ENCODE results near the gene HRCT1.
"Not testable (repeated sequence)": the region's sequence is repeated elsewhere in the genome, so short reads cannot be mapped to it uniquely, and the experiment has no call there.

The HRCT1 gene

DNA sequence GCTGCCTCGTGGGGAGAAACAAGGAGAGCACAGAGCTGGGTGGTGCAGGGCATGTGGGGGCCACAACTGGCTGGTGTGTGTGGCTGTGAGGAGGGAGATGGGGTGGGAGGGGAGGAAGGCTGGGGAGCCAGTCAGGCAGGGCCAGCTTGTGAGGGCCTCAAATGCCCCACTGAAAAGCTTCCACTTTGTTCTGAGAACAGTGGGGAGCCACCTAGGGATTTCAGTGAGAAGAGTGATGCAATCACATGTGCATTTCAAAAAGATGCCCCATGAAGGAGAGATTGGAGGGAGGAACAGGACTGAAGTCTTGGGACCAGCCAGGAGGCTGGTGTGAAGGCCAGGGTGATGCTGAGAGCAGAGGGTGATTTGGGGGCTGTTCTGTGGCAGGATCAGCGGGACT lies 37.1 kb upstream of the HRCT1 start:
- H3K36me3 ChIP-seq (ENCODE audit: control insufficient read depth, low read depth, low read length) = no peaks in the 10 kb centered on the region
- H3K9ac ChIP-seq (ENCODE audit: low read length) = no peak overlapping the region
- no peaks in the 10 kb centered on the region for H3K27me3 ChIP-seq (ENCODE audit: control insufficient read depth, insufficient read depth, low read length)
- H3K9me3 ChIP-seq (ENCODE audit: control insufficient read depth, low read depth, low read length) = no peaks in the 10 kb centered on the region
- H3K4me1 ChIP-seq (ENCODE audit: control insufficient read depth, low read depth, low read length) = peaks cover 11% of the 10 kb centered on the region
- H3K27ac ChIP-seq (ENCODE audit: low read length) = no peak overlapping the region
- H3K4me3 ChIP-seq (ENCODE audit: low read length) = no peak overlapping the region

DNA sequence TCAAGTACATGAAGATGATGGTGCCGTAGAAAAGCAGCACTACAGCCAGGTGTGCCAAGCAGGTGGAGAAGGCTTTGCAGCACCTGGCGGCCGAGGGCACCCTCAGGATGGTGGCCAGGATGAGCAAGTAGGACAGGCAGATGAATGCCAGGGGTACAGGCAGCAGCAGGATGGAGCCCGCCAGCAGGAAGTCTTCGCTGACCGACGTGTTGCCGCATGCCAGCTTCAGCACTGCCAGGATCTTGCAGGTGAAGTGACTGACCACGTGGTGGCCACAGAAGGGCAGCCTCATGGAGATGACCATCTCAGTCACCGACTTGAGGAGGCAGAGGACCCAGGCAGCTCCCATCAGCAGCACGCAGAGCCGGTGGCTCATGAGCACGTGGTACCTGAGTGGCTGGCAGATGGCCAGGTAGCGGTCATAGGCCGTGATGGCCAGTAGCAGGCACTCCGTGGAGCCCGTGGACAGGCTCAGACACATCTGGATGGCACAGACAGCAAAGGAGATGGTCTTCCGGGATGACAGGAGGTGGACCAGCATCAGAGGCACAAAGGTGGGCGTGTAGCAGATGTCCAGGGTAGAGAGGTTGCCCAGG lies 36.3 kb upstream of the HRCT1 start:
- H3K4me1 ChIP-seq (ENCODE audit: control insufficient read depth, low read depth, low read length) = peaks cover 11% of the 10 kb centered on the region
- H3K27ac ChIP-seq (ENCODE audit: low read length) = no peak overlapping the region
- no peak overlapping the region for H3K4me3 ChIP-seq (ENCODE audit: low read length)
- no peaks in the 10 kb centered on the region for H3K27me3 ChIP-seq (ENCODE audit: control insufficient read depth, insufficient read depth, low read length)
- H3K36me3 ChIP-seq (ENCODE audit: control insufficient read depth, low read depth, low read length) = no peaks in the 10 kb centered on the region
- H3K9ac ChIP-seq (ENCODE audit: low read length) = no peak overlapping the region
- no peaks in the 10 kb centered on the region for H3K9me3 ChIP-seq (ENCODE audit: control insufficient read depth, low read depth, low read length)

DNA sequence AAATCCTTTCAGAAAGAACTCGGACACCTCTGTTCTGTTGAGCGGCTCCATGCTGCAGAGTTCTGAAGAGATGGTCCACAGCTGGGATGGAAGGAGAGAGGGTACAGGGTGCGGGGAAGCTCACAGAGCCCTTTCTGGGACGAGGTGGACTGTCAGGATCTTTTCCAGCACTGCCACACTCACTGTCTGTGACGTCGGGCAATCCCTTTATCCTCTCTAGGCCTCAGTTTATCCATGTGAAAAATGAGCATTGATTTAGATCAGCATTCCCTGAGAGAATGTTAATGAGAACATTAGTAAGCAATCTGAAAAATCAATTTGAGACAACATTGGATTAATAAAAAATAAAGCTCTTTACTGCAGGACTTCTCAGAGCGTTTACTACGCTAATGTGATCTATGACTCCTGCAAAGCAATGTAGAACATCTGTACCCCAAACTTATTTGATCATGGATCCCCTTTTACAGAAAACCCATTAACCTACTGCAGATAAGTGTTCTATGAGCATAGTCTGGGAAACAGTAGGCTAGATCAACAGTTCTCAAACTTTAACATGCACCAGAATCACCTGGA lies 35.6 kb upstream of the HRCT1 start, which contains the start of gene OR13J1:
OR13J1 (minus strand) TSS at position 51 of the 573 bp plus-strand sequence; CDS start at position 51, 0 bp downstream.
- no peak within 1 kb of the TSS for H3K27ac ChIP-seq (ENCODE audit: low read length)
- H3K4me3 ChIP-seq (ENCODE audit: low read length) = no peak within 1 kb of the TSS
- no peaks in the 10 kb centered on the region for H3K27me3 ChIP-seq (ENCODE audit: control insufficient read depth, insufficient read depth, low read length)
- H3K4me1 ChIP-seq (ENCODE audit: control insufficient read depth, low read depth, low read length) = peaks cover 11% of the 10 kb centered on the region
- H3K9me3 ChIP-seq (ENCODE audit: control insufficient read depth, low read depth, low read length) = no peaks in the 10 kb centered on the region
- no peak within 1 kb of the TSS for H3K9ac ChIP-seq (ENCODE audit: low read length)
- no peaks in the 10 kb centered on the region for H3K36me3 ChIP-seq (ENCODE audit: control insufficient read depth, low read depth, low read length)

DNA sequence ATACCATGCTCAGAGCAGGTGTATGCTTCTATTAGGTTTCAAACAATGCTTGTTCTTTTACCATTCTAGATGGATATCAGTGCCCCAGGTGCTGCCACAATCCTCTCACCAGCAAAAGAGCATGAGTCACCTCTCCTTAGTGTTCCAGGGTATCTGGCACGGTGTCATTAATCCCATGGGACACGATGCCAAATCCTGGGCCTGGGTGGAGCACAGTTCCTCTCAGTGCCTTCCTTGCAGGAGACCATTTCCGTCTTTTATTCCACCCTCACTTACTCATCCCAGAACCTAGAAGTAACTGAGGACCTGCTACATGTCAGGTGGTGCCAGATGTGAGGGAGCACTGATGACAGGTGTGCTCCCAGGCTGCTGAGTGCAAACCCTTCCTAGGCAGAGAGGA lies 34.5 kb upstream of the HRCT1 start:
- Histone ChIP-seq H3K9ac (ENCODE audit: low read length) (no peak overlapping the region), H3K9me3 (ENCODE audit: control insufficient read depth, low read depth, low read length) (peaks cover 3% of the 10 kb centered on the region), H3K4me1 (ENCODE audit: control insufficient read depth, low read depth, low read length) (peaks cover 11% of the 10 kb centered on the region), H3K36me3 (ENCODE audit: control insufficient read depth, low read depth, low read length) (no peaks in the 10 kb centered on the region), H3K27me3 (ENCODE audit: control insufficient read depth, insufficient read depth, low read length) (no peaks in the 10 kb centered on the region), H3K27ac (ENCODE audit: low read length) (no peak overlapping the region), H3K4me3 (ENCODE audit: low read length) (no peak overlapping the region)

DNA sequence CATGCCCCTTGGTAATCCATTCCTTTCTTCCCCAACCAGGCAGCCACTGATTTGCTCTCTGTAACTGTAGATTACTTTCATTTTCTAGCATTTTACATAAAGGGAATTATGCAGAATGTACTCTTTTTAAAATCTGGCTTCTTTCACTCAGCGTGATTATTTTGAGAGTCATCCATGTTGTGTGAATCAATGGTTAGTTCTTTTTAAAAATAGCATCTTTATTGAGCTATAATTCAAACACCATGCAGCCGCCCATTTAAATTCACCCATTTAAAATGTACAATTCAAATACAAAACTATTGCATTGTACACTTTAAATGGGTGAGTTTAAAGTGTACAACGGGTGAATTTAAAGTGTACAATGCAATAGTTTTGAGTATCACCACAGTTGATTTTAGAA lies 33.5 kb upstream of the HRCT1 start:
- H3K4me1 ChIP-seq (ENCODE audit: control insufficient read depth, low read depth, low read length) = peaks cover 11% of the 10 kb centered on the region
- H3K36me3 ChIP-seq (ENCODE audit: control insufficient read depth, low read depth, low read length) = no peaks in the 10 kb centered on the region
- no peak overlapping the region for H3K27ac ChIP-seq (ENCODE audit: low read length)
- H3K4me3 ChIP-seq (ENCODE audit: low read length) = no peak overlapping the region
- no peak overlapping the region for H3K9ac ChIP-seq (ENCODE audit: low read length)
- peaks cover 8% of the 10 kb centered on the region for H3K9me3 ChIP-seq (ENCODE audit: control insufficient read depth, low read depth, low read length)
- no peaks in the 10 kb centered on the region for H3K27me3 ChIP-seq (ENCODE audit: control insufficient read depth, insufficient read depth, low read length)

DNA sequence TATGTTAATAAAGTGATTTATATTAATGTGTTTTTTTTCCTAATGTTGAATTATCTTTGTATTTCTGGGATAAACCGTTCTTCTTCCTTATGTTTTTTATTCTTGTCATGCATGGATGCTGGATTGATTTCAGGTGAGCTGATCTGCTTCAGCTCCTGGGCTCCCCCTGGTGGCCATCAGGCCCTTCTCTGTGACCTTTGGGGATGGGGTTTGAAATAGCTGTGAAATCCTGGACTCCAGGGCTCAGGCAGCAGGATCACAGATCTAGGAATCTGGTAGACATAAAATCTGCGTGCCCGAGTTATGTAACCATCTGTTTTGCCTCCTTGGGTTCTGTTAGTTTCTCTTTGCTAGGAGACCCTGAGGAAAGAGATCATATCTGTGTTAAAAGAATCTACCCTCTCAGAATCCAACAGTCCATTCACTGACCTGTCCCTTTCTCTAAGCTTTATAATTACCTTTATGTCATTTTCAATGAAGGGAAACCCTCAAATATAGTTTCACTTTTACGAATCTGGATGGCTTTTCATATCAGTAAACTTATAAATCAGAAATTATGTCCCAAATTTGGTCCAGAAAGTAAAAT lies 23.6 kb upstream of the HRCT1 start:
- no peak overlapping the region for H3K9ac ChIP-seq (ENCODE audit: low read length)
- no peak overlapping the region for H3K4me3 ChIP-seq (ENCODE audit: low read length)
- no peaks in the 10 kb centered on the region for H3K36me3 ChIP-seq (ENCODE audit: control insufficient read depth, low read depth, low read length)

DNA sequence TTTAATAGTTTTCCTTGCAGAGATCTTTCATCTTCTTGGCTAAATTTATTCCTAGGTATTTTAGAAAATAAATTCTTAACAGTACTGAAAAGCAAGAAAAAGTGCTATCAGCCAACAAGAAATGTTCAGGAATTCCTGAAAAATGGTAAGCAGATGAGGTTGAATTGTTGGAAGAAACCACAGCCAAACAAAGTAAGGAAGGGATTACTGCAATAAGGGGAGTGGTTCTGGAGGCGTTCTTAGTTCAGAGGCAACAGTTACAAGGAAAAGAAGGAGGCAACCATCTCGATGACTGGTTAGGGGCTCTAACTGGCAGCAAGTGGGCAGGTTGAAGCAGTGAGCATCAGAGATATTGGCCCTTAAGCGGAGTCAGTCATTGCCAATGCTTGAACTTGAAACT lies 23.0 kb upstream of the HRCT1 start:
- Histone ChIP-seq H3K27me3 (ENCODE audit: control insufficient read depth, insufficient read depth, low read length) (no peaks in the 10 kb centered on the region), H3K4me3 (ENCODE audit: low read length) (no peak overlapping the region), H3K9me3 (ENCODE audit: control insufficient read depth, low read depth, low read length) (no peaks in the 10 kb centered on the region), H3K4me1 (ENCODE audit: control insufficient read depth, low read depth, low read length) (no peaks in the 10 kb centered on the region), H3K36me3 (ENCODE audit: control insufficient read depth, low read depth, low read length) (no peaks in the 10 kb centered on the region), H3K27ac (ENCODE audit: low read length) (no peak overlapping the region), H3K9ac (ENCODE audit: low read length) (no peak overlapping the region)

More for the DNA sequence above, 23.6 kb upstream of the HRCT1 start:
- Histone ChIP-seq H3K27ac (ENCODE audit: low read length) (no peak overlapping the region), H3K9me3 (ENCODE audit: control insufficient read depth, low read depth, low read length) (no peaks in the 10 kb centered on the region), H3K4me1 (ENCODE audit: control insufficient read depth, low read depth, low read length) (no peaks in the 10 kb centered on the region), H3K27me3 (ENCODE audit: control insufficient read depth, insufficient read depth, low read length) (no peaks in the 10 kb centered on the region)

DNA sequence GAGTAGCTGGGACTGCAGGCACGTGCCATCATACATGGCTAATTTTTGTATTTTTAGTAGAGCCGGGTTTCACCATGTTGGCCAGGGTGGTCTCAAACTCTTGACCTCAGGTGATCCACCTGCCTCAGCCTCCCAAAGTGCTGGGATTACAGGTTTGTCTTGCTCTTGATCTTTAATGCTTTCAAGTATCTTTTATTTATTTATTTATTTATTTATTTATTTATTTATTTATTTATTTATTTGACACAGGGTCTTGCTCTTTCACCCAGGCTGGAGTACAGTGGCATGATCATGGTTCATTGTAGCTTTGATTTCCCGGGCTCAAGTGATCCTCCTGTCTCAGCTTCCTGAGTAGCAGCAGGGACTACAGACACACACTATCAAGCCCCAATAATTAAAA lies 21.1 kb upstream of the HRCT1 start:
- H3K36me3 ChIP-seq (ENCODE audit: control insufficient read depth, low read depth, low read length); H3K27me3 ChIP-seq (ENCODE audit: control insufficient read depth, insufficient read depth, low read length); H3K4me3 ChIP-seq (ENCODE audit: low read length); H3K9ac ChIP-seq (ENCODE audit: low read length); H3K9me3 ChIP-seq (ENCODE audit: control insufficient read depth, low read depth, low read length); H3K27ac ChIP-seq (ENCODE audit: low read length); H3K4me1 ChIP-seq (ENCODE audit: control insufficient read depth, low read depth, low read length): not testable (repeated sequence)

DNA sequence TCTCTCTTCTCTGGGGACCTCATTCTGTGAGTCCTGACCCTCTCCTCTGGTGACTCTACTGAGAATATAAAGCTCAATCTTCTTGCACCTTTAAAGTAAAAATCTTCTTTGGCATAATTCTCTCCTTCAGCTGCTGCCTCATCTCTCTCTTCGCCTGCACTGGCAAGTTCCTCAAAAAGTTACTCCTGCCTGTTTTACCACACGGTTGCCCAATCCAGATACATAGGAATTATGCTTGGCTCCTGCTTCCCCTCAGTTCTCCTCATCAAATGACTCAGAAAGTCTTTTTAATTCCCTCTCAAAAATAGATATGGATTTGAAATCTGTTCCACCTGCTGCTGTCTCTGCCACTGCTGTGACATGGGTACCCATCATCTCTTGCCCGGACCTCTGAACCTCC lies 14.4 kb upstream of the HRCT1 start:
- Histone ChIP-seq H3K9me3 (ENCODE audit: control insufficient read depth, low read depth, low read length) (no peaks in the 10 kb centered on the region), H3K4me1 (ENCODE audit: control insufficient read depth, low read depth, low read length) (no peaks in the 10 kb centered on the region), H3K27me3 (ENCODE audit: control insufficient read depth, insufficient read depth, low read length) (no peaks in the 10 kb centered on the region), H3K4me3 (ENCODE audit: low read length) (no peak overlapping the region), H3K27ac (ENCODE audit: low read length) (no peak overlapping the region), H3K36me3 (ENCODE audit: control insufficient read depth, low read depth, low read length) (no peaks in the 10 kb centered on the region), H3K9ac (ENCODE audit: low read length) (no peak overlapping the region)

DNA sequence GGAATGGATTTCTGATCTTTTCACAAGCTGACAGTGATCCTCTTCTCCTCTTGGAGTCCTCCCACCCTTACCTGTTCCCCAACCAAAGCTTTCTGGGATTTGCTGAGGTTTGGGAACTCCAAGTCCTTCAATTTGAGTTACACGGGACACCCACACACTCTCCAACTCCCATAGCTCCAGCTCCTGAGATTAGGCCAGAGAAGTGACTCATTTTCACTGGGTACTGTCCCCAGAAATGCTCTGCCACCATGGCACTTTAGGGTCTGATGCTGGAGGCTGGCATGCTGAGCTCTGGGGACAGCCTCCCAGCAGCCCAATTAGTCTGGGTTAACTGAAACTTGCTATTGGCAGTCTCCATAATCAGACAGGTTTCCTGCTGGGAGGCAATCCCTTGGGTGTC lies 14.0 kb upstream of the HRCT1 start:
- no peaks in the 10 kb centered on the region for H3K4me1 ChIP-seq (ENCODE audit: control insufficient read depth, low read depth, low read length)
- H3K4me3 ChIP-seq (ENCODE audit: low read length) = no peak overlapping the region
- no peaks in the 10 kb centered on the region for H3K36me3 ChIP-seq (ENCODE audit: control insufficient read depth, low read depth, low read length)
- H3K9me3 ChIP-seq (ENCODE audit: control insufficient read depth, low read depth, low read length) = no peaks in the 10 kb centered on the region
- no peak overlapping the region for H3K9ac ChIP-seq (ENCODE audit: low read length)
- H3K27me3 ChIP-seq (ENCODE audit: control insufficient read depth, insufficient read depth, low read length) = no peaks in the 10 kb centered on the region
- H3K27ac ChIP-seq (ENCODE audit: low read length) = no peak overlapping the region

DNA sequence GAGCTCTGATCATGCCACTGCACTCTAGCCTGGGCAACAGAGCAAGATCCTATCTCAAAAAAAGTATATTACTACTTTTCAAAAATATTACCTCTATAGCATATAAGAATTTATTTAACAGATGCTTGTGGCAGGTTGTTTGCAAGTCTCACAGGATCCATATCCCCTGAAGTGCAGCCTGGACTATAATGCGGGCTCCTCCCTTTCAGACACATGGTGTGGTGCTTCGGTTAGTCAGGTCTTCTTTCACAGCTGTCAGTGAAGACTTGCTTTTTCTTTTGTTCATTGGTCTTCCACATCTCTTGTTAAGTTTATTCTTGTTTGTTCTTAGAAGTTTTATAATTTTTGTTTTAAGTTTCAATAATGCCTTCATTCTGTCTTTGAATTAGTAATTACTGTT lies 9.4 kb upstream of the HRCT1 start:
- no peaks in the 10 kb centered on the region for H3K9me3 ChIP-seq (ENCODE audit: control insufficient read depth, low read depth, low read length)
- no peak overlapping the region for H3K9ac ChIP-seq (ENCODE audit: low read length)
- no peaks in the 10 kb centered on the region for H3K27me3 ChIP-seq (ENCODE audit: control insufficient read depth, insufficient read depth, low read length)
- H3K4me3 ChIP-seq (ENCODE audit: low read length) = no peak overlapping the region
- H3K27ac ChIP-seq (ENCODE audit: low read length) = no peak overlapping the region
- no peaks in the 10 kb centered on the region for H3K36me3 ChIP-seq (ENCODE audit: control insufficient read depth, low read depth, low read length)
- no peaks in the 10 kb centered on the region for H3K4me1 ChIP-seq (ENCODE audit: control insufficient read depth, low read depth, low read length)
